SU-DHL-6 (cell line): ENCODE measurements around the gene CABP7.
A peak's percentile ranks its signal among the peaks of the same experiment; 100 is the strongest.

Experiments used
- H2AFZ ChIP-seq: fragments of 200-600 bp; sonication (generic); 2 replicates; pipeline ENCODE4 v1.6.1; 2014; ENCODE audit warnings: low read depth, mild to moderate bottlenecking, moderate library complexity, mixed read lengths, antibody characterized with exemption, low read length; ENCODE audit not compliant: severe bottlenecking
- H3F3A ChIP-seq: fragments of 200-600 bp; shearing (Covaris generic); 2 replicates; pipeline ENCODE4 v1.6.0; 2016; ENCODE audit warnings: antibody characterized with exemption, mild to moderate bottlenecking; ENCODE audit not compliant: insufficient read depth
- H3K27ac ChIP-seq: fragments of 200-600 bp; sonication (generic); 2 replicates; pipeline ENCODE4 v1.5.1; 2016; ENCODE audit warnings: low read depth, mild to moderate bottlenecking, low read length, moderate library complexity, mixed read lengths
- H3K27me3 ChIP-seq: fragments of 200-600 bp; sonication (generic), shearing (Covaris generic); 2 replicates; pipeline ENCODE4 v1.6.0; 2014; ENCODE audit warnings: mild to moderate bottlenecking, low read length
- H3K36me3 ChIP-seq: fragments of 200-600 bp; sonication (generic); 2 replicates; pipeline ENCODE4 v1.6.1; 2014; ENCODE audit warnings: mild to moderate bottlenecking, low read length, mixed read lengths
- H3K4me2 ChIP-seq: fragments of 300-600, 200-600 bp; shearing (Covaris generic), sonication (generic); 2 replicates; pipeline ENCODE4 v1.6.0; 2014; ENCODE audit warnings: low read length, low read depth, mild to moderate bottlenecking; ENCODE audit not compliant: poor library complexity, severe bottlenecking
- H3K4me3 ChIP-seq: fragments of 200-600 bp; sonication (generic); 2 replicates; pipeline ENCODE4 v1.5.1; 2014; ENCODE audit warnings: antibody characterized with exemption, low read length, mild to moderate bottlenecking, mixed read lengths; ENCODE audit not compliant: insufficient read depth, poor library complexity, severe bottlenecking
- H3K79me2 ChIP-seq: fragments of 200-600 bp; sonication (generic); 2 replicates; pipeline ENCODE4 v1.6.1; 2014; ENCODE audit warnings: mild to moderate bottlenecking, low read length, moderate library complexity; ENCODE audit not compliant: insufficient read depth
- H3K9ac ChIP-seq: fragments of 200-600 bp; sonication (generic); 2 replicates; pipeline ENCODE4 v1.7.0; 2014; ENCODE audit warnings: mild to moderate bottlenecking, low read length
- H3K9me2 ChIP-seq: fragments of 200-600 bp; sonication (generic); replicated peaks from 2 replicates; pipeline ENCODE4 v1.6.1; 2014; ENCODE audit warnings: low read length; ENCODE audit not compliant: insufficient read depth
- H3K9me3 ChIP-seq: fragments of 200-600 bp; sonication (generic); 2 replicates; pipeline ENCODE4 v1.6.1; 2014; ENCODE audit warnings: low read length, mixed read lengths; ENCODE audit not compliant: insufficient read depth
- H4K20me1 ChIP-seq: fragments of 200-600 bp; sonication (generic); 2 replicates; pipeline ENCODE4 v1.6.1; 2014; ENCODE audit warnings: low read depth, mild to moderate bottlenecking, antibody characterized with exemption, low read length, moderate library complexity, mixed read lengths
- EZH2phosphoT487 ChIP-seq: fragments of 200-600 bp; sonication (generic), shearing (Covaris generic); conservative IDR thresholded peaks from 2 replicates; pipeline ENCODE4 v1.6.1; 2018; ENCODE audit warnings: mild to moderate bottlenecking, antibody characterized with exemption, low read length, moderate library complexity, mixed read lengths
- TF ChIP-seq, protein P1 (sequence below): fragments of 200-600 bp; sonication (generic); IDR thresholded peaks from one replicate; pipeline ENCODE4 v1.5.1; 2017; ENCODE audit warnings: antibody characterized with exemption, mild to moderate bottlenecking, low read length, moderate library complexity; ENCODE audit not compliant: insufficient read depth, poor library complexity, severe bottlenecking

CABP7 gene

DNA sequence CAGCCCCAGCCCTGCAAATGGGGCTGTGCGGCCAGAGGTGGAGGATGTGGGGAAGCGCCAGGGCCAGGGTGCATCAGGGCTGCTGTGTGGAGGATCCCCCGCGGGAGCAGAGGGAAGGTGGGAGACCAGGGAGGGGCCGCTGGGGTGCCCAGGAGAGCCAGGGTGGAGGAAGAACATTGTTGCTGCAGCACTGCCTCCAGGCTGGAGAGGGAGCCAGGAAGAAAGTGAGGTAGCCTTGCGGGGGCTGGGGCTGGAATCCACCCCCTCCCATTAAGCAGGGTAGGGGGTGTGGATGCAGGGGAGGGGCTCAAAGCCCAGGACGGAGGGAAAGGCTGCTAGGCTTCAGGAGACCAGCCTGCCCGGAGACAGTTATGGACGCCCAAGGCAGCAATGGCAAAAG, 15.0 kb downstream of the CABP7 start:
- no peaks in the 10 kb centered on the region for H4K20me1 ChIP-seq
- H3K27ac ChIP-seq: peak overlapping the region; percentile 92
- no peaks in the 10 kb centered on the region for H3K79me2 ChIP-seq
- no peaks in the 10 kb centered on the region for H3K27me3 ChIP-seq
- no peak overlapping the region for H3K4me3 ChIP-seq
- H3K4me2 ChIP-seq: peak overlapping the region; percentile 62
- H3K9me3 ChIP-seq: no peaks in the 10 kb centered on the region
- H3F3A ChIP-seq: peaks cover 8% of the 10 kb centered on the region
- H2AFZ ChIP-seq: no peak overlapping the region
- TF ChIP-seq EZH2phosphoT487: no peak
- TF ChIP-seq, protein P1, sequence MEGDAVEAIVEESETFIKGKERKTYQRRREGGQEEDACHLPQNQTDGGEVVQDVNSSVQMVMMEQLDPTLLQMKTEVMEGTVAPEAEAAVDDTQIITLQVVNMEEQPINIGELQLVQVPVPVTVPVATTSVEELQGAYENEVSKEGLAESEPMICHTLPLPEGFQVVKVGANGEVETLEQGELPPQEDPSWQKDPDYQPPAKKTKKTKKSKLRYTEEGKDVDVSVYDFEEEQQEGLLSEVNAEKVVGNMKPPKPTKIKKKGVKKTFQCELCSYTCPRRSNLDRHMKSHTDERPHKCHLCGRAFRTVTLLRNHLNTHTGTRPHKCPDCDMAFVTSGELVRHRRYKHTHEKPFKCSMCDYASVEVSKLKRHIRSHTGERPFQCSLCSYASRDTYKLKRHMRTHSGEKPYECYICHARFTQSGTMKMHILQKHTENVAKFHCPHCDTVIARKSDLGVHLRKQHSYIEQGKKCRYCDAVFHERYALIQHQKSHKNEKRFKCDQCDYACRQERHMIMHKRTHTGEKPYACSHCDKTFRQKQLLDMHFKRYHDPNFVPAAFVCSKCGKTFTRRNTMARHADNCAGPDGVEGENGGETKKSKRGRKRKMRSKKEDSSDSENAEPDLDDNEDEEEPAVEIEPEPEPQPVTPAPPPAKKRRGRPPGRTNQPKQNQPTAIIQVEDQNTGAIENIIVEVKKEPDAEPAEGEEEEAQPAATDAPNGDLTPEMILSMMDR: no peak
- no peaks in the 10 kb centered on the region for H3K36me3 ChIP-seq
- H3K9ac ChIP-seq: no peak overlapping the region
- H3K9me2 ChIP-seq: no peaks in the 10 kb centered on the region

DNA sequence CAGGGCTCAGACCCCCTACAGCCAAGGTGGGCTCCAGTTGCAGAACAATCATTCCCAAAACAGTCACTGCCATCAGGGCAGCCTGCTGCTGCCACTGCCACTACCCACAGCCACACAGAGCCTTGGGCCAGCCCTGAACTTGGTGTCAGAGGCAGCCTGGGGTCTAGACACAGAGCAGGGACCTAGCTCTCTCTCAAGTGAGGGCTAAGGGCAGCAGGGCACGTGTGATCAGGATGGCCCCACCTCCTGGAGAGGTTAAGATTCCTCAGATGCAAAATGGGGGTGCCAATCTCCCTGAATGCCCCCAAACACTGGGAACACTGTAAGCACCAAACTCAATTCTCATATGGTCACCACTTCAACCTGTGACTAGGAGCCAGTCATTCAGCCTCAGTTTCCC, 15.6 kb downstream of the CABP7 start:
- H2AFZ ChIP-seq: no peak overlapping the region
- H3K9me2 ChIP-seq: no peaks in the 10 kb centered on the region
- no peaks in the 10 kb centered on the region for H3K9me3 ChIP-seq
- H3K36me3 ChIP-seq: no peaks in the 10 kb centered on the region
- TF ChIP-seq EZH2phosphoT487: no peak
- TF ChIP-seq, protein P1: no peak
- peaks cover 8% of the 10 kb centered on the region for H3F3A ChIP-seq
- H3K79me2 ChIP-seq: no peaks in the 10 kb centered on the region
- H3K9ac ChIP-seq: no peak overlapping the region
- no peaks in the 10 kb centered on the region for H4K20me1 ChIP-seq
- peak overlapping the region; percentile 92 for H3K27ac ChIP-seq
- no peak overlapping the region for H3K4me2 ChIP-seq
- H3K27me3 ChIP-seq: no peaks in the 10 kb centered on the region
- H3K4me3 ChIP-seq: no peak overlapping the region

DNA sequence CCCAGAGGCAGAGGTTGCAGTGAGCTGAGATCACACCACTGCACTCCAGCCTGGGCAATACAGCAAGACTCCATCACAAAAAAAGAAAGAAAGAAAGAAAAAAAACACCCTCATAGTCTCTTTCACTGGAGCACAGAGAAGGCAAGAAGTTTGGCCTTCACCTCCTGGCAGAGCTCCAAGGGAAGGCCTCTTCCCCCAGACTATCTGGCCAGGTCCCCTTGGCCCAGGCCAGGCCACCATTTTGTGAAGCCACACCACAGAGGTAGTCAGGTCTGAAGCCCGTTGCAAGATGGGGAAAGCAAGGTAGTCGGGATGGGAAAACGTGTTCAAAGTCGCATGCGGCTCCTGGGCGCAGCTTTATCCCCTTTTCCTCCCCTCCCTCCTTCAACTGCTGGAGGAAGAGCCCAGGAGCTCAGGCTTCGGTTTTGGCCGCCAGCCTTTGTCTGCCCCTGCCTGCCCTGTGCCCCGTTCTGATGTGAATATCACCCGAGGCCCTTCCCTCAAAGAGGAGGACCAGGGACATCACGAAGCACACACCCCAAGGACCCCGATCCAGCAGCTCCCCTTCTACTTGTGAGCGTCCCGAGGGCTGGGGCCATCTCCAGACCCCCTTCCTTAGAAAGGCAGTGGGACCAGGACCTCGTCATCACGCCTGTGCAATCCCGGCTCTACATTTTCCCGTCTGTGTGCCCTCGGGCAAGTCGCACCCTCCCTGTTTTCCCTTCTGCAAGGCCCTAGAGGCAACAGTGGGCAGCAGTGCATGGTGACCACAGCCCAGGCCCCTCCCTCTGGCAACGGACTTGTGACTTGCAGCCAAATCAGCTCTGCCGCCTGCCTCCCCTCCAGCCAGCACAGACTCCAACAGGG, 17.7 kb downstream of the CABP7 start:
- no peaks in the 10 kb centered on the region for H4K20me1 ChIP-seq
- no peak overlapping the region for H3K4me3 ChIP-seq
- no peak overlapping the region for H3K4me2 ChIP-seq

More for the DNA sequence above, 17.7 kb downstream of the CABP7 start:
- no peaks in the 10 kb centered on the region for H3K36me3 ChIP-seq
- H3K9me2 ChIP-seq: no peaks in the 10 kb centered on the region
- no peak overlapping the region for H3K9ac ChIP-seq
- no peaks in the 10 kb centered on the region for H3K79me2 ChIP-seq
- H3F3A ChIP-seq: peaks cover 8% of the 10 kb centered on the region
- no peak overlapping the region for H3K27ac ChIP-seq
- no peak for TF ChIP-seq EZH2phosphoT487
- TF ChIP-seq, protein P1: no peak
- H3K27me3 ChIP-seq: no peaks in the 10 kb centered on the region
- no peaks in the 10 kb centered on the region for H3K9me3 ChIP-seq
- no peak overlapping the region for H2AFZ ChIP-seq
